Body of pancreas (tissue), 4 donors: ENCODE data around the gene CCL8. TPM values are rescaled to one million over a fixed set of nuclear protein-coding genes. Genes with fewer than 3 reads are reported as not detected.
"Not testable (repeated sequence)": the region's sequence is repeated elsewhere in the genome, so short reads cannot be mapped to it uniquely, and the experiment has no call there.

ENCODE experiments used
- ATAC-seq: fragments of 150-250 bp; one replicate; pipeline ENCODE4 v1.9.1; 2016
- DNase-seq, 4 donors: peaks; one replicate each; pipeline ENCODE4 v3.0.0-alpha.2; 2019
- H3K27ac ChIP-seq, 4 donors: fragments of 200-600 bp; sonication (generic); 1 replicate in 3 of 4; 2 replicates in 1 of 4; pipeline versions ENCODE4 v1.5.1 to v1.6.1; 2016 to 2019; ENCODE audit warnings: mild to moderate bottlenecking in 1 of 4, mixed read lengths in 1 of 4, moderate library complexity in 1 of 4
- H3K27me3 ChIP-seq, 2 donors: fragments of 200-600 bp; sonication (generic); one replicate each; pipeline ENCODE4 v1.6.0; 2016; ENCODE audit warnings: mild to moderate bottlenecking in 1 of 2
- H3K36me3 ChIP-seq, 2 donors: fragments of 200-600 bp; sonication (generic); replicated peaks in 1 of 2; 2 replicates each; pipeline ENCODE4 v1.5.1; 2016; ENCODE audit warnings: low read depth in 2 of 2; ENCODE audit not compliant: insufficient read depth in 1 of 2
- H3K4me1 ChIP-seq: fragments of 200-600 bp; sonication (generic); one replicate; pipeline ENCODE4 v1.6.0; 2016
- H3K4me3 ChIP-seq, 2 donors: fragments of 200-600 bp; sonication (generic); 1 replicate in 1 of 2; 2 replicates in 1 of 2; pipeline ENCODE4 v1.5.1; 2016 to 2019
- H3K9me3 ChIP-seq, 3 donors: fragments of 200-600 bp; sonication (generic); 1 replicate in 2 of 3; 2 replicates in 1 of 3; pipeline ENCODE4 v1.5.1; 2016
- POLR2A ChIP-seq, 3 donors: fragments of 450-650 bp; IDR thresholded peaks; one replicate each; pipeline ENCODE4 v1.6.1; 2016; ENCODE audit warnings: antibody characterized with exemption in 3 of 3, mild to moderate bottlenecking in 2 of 3
- WGBS, 2 donors: methylation state at CpG; one replicate each; pipeline ENCODE4 v1.1.5; 2017; 5-methylcytosine and 5-hydroxymethylcytosine counted together
- intact Hi-C: fragments of 100-400 bp; cut with DNase I; formaldehyde crosslinking; loops from one replicate; pipeline ENCODE4 v1.15.1; 2023
- total RNA-seq, 2 donors: library from RNA; depleted of rRNA; stranded (reverse); fragments of >200 nt; gene quantifications; one replicate each; pipeline ENCODE4 v1.1.0, GENCODE V29; 2016
- TF ChIP-seq, protein P1 (sequence below), 7 experiments: fragments of 450-650 bp in 4 of 7; fragments of 200-600 bp in 3 of 7; sonication (generic) in 3 of 7; IDR thresholded peaks; one replicate each; pipeline ENCODE4 v1.5.1; 2016 to 2019; ENCODE audit warnings: antibody characterized with exemption in 7 of 7

Gene CCL8
- total RNA-seq, 2 donors from 2014 or later = not detected

DNA sequence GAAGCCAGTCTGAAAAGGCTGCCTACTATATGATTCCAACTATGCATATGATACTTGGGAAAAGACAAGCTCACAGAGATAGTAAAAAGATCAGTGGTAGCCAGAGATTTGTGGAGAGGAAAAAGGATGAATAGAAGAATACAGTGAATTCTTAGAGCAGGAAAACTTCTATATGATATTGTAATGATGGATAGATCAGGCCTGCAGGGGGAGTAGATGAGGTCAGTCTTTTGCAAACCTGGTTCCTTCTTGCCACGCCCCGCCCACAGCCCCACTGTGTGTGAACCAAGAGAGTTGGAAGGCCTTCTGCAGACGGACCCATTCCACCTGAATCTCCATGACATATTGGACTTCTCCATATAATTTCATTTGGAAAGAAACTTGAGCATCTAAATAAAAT, 761 bp upstream of the CCL8 start:
- intact Hi-C loops = no loop called here
- Histone ChIP-seq H3K36me3 (no peaks in the 10 kb centered on the region), H3K4me3 (no peak overlapping the region), H3K9me3 (no peaks in the 10 kb centered on the region), H3K4me1 (no peaks in the 10 kb centered on the region), H3K27ac (no peak overlapping the region), H3K27me3 (no peaks in the 10 kb centered on the region)
- no peak for ATAC-seq
- 53 to 63% methylated on average over 3 of the region's 3 CpGs for WGBS, 2 donors
- TF ChIP-seq, protein P1, sequence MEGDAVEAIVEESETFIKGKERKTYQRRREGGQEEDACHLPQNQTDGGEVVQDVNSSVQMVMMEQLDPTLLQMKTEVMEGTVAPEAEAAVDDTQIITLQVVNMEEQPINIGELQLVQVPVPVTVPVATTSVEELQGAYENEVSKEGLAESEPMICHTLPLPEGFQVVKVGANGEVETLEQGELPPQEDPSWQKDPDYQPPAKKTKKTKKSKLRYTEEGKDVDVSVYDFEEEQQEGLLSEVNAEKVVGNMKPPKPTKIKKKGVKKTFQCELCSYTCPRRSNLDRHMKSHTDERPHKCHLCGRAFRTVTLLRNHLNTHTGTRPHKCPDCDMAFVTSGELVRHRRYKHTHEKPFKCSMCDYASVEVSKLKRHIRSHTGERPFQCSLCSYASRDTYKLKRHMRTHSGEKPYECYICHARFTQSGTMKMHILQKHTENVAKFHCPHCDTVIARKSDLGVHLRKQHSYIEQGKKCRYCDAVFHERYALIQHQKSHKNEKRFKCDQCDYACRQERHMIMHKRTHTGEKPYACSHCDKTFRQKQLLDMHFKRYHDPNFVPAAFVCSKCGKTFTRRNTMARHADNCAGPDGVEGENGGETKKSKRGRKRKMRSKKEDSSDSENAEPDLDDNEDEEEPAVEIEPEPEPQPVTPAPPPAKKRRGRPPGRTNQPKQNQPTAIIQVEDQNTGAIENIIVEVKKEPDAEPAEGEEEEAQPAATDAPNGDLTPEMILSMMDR (IDR thresholded peaks at IDR 0.05) = no peak
- TF ChIP-seq POLR2A (IDR thresholded peaks at IDR 0.05) = no peak
- DNase-seq = no peak

DNA sequence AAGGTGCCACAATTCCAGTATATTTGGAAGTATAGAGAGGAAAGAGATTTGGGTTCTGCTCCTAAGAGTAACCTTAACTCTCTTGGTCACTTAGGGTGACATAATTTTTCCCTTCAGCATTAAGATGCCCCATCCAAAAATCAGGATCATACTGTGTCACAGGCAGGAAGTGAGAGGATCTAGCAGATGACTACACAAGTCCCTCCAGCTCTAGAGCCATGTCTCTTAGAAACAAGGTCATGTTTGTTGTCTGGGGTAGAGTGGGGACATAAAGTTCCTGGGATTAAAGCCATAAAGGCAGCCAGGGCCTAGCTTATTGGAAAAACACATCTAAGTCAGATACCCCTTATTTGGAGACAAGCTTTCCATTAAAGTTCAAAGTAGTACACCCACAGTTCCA, 2.7 kb downstream of the CCL8 start:
- H3K9me3 ChIP-seq = no peaks in the 10 kb centered on the region
- H3K4me3 ChIP-seq = no peak overlapping the region
- H3K27me3 ChIP-seq = no peaks in the 10 kb centered on the region
- H3K36me3 ChIP-seq = no peaks in the 10 kb centered on the region
- ATAC-seq (no peak), DNase-seq (no peak)
- TF ChIP-seq, protein P1 (IDR thresholded peaks at IDR 0.05) = no peak
- no peak for TF ChIP-seq POLR2A (IDR thresholded peaks at IDR 0.05)
- intact Hi-C loops = no loop called here
- H3K4me1 ChIP-seq = no peaks in the 10 kb centered on the region
- H3K27ac ChIP-seq = no peak overlapping the region

DNA sequence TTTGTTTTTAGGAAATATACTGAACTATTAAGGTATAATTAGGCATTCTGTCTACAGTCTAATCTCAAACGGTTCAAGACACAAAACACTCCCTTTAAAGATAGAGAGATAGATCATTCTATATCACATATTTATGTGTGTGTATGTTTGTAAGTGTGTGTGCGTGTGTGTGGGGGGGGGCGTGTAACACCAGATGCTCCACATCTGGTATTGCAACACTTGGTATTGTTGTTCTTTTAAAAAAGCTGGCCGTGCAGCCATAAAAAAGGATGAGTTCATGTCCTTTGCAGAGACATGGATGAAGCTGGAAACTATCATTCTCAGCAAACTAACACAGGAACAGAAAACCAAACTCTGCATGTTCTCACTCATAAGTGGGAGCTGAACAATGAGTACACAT, 8.3 kb downstream of the CCL8 start:
- H3K4me1 ChIP-seq, H3K27me3 ChIP-seq, intact Hi-C loops, H3K4me3 ChIP-seq, H3K9me3 ChIP-seq, H3K27ac ChIP-seq, H3K36me3 ChIP-seq, ATAC-seq: not testable (repeated sequence)
- peak in 1 of 4 donors; percentile 11 for DNase-seq
- 37 to 55% methylated on average over 4 of the region's 4 CpGs for WGBS, 2 donors

DNA sequence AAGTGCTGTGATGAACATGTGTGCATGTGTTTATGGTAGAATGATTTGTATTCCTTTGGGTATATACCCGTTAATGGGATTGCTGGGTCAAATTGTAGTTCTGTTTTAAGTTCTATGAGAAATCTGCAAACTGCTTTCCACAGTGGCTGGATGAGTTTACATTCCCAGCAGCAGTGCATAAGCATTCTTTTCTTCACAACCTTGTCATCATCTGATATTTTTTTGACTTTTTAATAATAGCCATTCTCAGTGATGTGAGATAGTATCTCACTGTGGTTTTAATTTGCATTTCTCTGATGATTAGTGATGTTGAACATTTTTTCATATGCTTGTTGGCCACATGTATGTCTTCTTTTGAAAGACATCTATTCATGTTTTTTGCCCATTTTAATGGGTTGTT, 18.5 kb downstream of the CCL8 start:
- 52 to 67% methylated on average over 1 of the region's 1 CpG for WGBS, 2 donors
- no peak for ATAC-seq
- intact Hi-C loops = no loop called here
- Histone ChIP-seq H3K4me1 (no peaks in the 10 kb centered on the region), H3K27ac (no peak overlapping the region), H3K4me3 (no peak overlapping the region), H3K36me3 (no peaks in the 10 kb centered on the region), H3K9me3 (no peaks in the 10 kb centered on the region), H3K27me3 (no peaks in the 10 kb centered on the region)
- DNase-seq = no peak
- no peak for TF ChIP-seq POLR2A (IDR thresholded peaks at IDR 0.05)
- TF ChIP-seq, protein P1 (IDR thresholded peaks at IDR 0.05) = no peak

DNA sequence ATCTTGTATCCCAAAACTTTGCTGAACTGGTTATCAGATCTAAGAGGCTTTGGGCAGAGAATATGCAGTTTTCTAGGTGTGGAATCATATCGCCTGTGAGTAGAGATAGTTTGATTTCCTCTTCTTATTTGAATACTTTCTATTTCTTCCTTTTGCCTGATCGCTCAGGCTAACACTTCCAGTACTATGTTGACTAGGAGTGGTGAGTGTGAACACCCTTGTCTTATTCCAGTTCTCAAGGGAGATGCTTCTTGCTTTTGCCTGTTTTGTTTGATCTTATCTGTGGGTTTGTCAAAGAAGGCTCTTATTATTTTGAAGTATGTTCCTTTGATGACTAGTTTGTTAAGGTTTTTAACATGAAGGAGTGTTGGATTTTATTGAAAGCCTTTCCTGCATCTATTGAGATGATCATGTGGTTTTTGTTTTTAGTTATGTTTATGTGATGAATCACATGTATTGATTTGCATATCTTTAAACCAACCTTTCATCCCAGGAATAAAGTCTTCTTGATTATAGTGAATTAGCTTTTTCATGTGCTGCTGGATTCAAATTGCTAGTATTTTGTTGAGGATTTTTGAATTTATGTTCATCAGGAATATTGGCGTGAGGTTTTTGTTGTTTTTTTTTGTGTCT, 20.0 kb downstream of the CCL8 start:
- intact Hi-C loops = no loop called here
- no peak for DNase-seq
- no peak for ATAC-seq
- no peak overlapping the region for H3K4me3 ChIP-seq
- no peaks in the 10 kb centered on the region for H3K36me3 ChIP-seq
- H3K27ac ChIP-seq = no peak overlapping the region
- WGBS, 2 donors = 76 to 79% methylated on average over 3 of the region's 3 CpGs
- no peaks in the 10 kb centered on the region for H3K27me3 ChIP-seq
- no peaks in the 10 kb centered on the region for H3K9me3 ChIP-seq
- no peaks in the 10 kb centered on the region for H3K4me1 ChIP-seq
- TF ChIP-seq, protein P1 (IDR thresholded peaks at IDR 0.05) = no peak
- no peak for TF ChIP-seq POLR2A (IDR thresholded peaks at IDR 0.05)
